GM10847 (cell line): ENCODE results near the gene BICRAL.

Experiments
- POLR2A ChIP-seq: IDR thresholded peaks from 2 replicates; pipeline ENCODE4 v1.6.1; 2011; ENCODE audit not compliant: insufficient read length; ENCODE audit errors: extremely low read depth

BICRAL gene

GRCh38 chr6:42817907-42818306 is 36.1 kb downstream of the BICRAL start:
- TF ChIP-seq POLR2A: no peak

- TF ChIP-seq POLR2A: no peak
Measured at GRCh38 chr6:42818416-42818815, 36.6 kb downstream of the BICRAL start.

GRCh38 chr6:42818878-42819277 is 37.0 kb downstream of the BICRAL start:
- TF ChIP-seq POLR2A: no peak

GRCh38 chr6:42819803-42820511 is 38.1 kb downstream of the BICRAL start:
- no peak for TF ChIP-seq POLR2A

GRCh38 chr6:42820512-42821340 is 38.9 kb downstream of the BICRAL start:
- no peak for TF ChIP-seq POLR2A

- no peak for TF ChIP-seq POLR2A
Measured at GRCh38 chr6:42821341-42821668, 39.5 kb downstream of the BICRAL start.

- no peak for TF ChIP-seq POLR2A
Measured at GRCh38 chr6:42821846-42822245, 40.0 kb downstream of the BICRAL start.

GRCh38 chr6:42829561-42830092 is 47.8 kb downstream of the BICRAL start:
- no peak for TF ChIP-seq POLR2A

- TF ChIP-seq POLR2A: no peak
Measured at GRCh38 chr6:42831237-42831636, 49.4 kb downstream of the BICRAL start.

GRCh38 chr6:42834056-42834455 is 52.2 kb downstream of the BICRAL start:
- TF ChIP-seq POLR2A: no peak

- TF ChIP-seq POLR2A: no peak
Measured at GRCh38 chr6:42841844-42842584, 60.2 kb downstream of the BICRAL start.

GRCh38 chr6:42845327-42845694 is 63.5 kb downstream of the BICRAL start:
- no peak for TF ChIP-seq POLR2A

- TF ChIP-seq POLR2A: no peak
Measured at GRCh38 chr6:42846505-42846904, 64.7 kb downstream of the BICRAL start.

GRCh38 chr6:42848700-42849099 is 66.8 kb downstream of the BICRAL start:
- no peak for TF ChIP-seq POLR2A

GRCh38 chr6:42851599-42851998 is 69.7 kb downstream of the BICRAL start:
- TF ChIP-seq POLR2A: no peak

- no peak for TF ChIP-seq POLR2A
Measured at GRCh38 chr6:42860036-42860435, 78.2 kb downstream of the BICRAL start.

- no peak for TF ChIP-seq POLR2A
Measured at GRCh38 chr6:42860481-42860880, 78.6 kb downstream of the BICRAL start.
